ENCODE measurements around the gene LCMT1.
"Not testable (repeated sequence)": the region's sequence is repeated elsewhere in the genome, so short reads cannot be mapped to it uniquely, and the experiment has no call there.

Gene LCMT1

DNA sequence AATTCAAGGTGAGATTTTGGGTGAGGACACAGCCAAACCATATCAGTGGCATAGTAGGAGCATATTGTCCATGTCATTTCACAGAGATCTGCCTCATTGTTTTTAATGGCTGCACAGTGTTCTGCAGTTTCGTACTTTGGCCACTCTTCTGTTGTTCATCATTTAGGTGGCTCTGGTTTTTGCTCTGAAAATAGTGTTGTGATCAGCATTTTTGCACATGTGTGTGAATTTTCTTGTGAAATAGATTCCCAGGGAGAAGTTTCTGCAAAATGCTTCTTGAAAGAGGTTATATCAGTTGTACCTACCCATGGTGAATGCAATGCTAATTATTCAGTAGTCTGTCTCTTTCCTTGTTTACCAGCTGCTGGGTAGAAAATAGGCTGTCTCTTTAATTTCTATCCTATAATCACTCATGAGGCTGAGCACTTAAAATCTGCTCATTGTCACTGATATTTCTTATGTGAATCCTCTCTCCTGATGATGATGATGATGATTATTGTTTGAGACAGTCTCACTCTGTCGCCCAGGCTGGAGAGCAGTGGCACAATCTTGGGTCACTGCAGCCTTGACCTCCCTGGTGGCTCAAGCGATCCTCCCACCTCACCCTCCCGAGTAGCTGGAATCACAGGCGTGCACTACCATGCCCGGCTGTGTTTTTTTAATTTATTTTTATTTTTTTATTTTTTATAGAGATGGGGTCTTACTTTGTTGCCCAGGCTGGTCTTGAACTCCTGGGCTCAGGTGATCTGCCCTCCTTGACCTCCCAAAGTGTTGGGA, 10.5 kb downstream of the LCMT1 start:
- no peaks in the 10 kb centered on the region for H3K9me3 ChIP-seq (ENCODE audit: control insufficient read depth, insufficient read depth, low read depth, low read length)
- no peak overlapping the region for H3K27ac ChIP-seq (ENCODE audit: low read depth, low read length)
- no peak overlapping the region for H3K9ac ChIP-seq (ENCODE audit: low read length)
- no peaks in the 10 kb centered on the region for H3K27me3 ChIP-seq (ENCODE audit: control insufficient read depth, insufficient read depth, low read length)
- peaks cover 6% of the 10 kb centered on the region; the same call in 1 of the 2 replicates for H3K36me3 ChIP-seq (ENCODE audit: control insufficient read depth, insufficient read depth, low read length)
- H3K4me1 ChIP-seq (ENCODE audit: control insufficient read depth, insufficient read depth, low read length), result no peaks in the 10 kb centered on the region
- H3K4me3 ChIP-seq (ENCODE audit: low read depth, low read length), result no peak overlapping the region

DNA sequence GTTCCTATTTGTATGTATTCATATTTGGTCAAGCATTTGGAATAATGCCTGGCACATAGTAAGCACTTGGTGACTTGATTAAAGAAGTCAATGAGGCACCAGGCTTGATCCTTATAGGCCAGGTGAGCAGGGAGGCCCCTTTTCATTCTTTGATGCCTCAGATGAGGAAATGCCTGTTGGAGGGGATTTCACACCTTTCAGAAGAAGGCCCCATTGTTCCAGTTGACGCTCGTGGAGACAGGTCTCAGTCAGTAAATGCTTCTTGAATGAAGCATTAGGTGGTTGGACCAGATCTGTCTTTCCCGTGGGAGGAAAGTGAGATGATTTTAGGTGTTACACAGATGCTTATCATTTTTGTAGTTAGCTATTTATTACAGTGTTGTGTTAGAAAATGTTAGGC, 13.0 kb downstream of the LCMT1 start:
- Histone ChIP-seq H3K4me1 (ENCODE audit: control insufficient read depth, insufficient read depth, low read length) (no peaks in the 10 kb centered on the region), H3K36me3 (ENCODE audit: control insufficient read depth, insufficient read depth, low read length) (peaks cover 23% of the 10 kb centered on the region), H3K27me3 (ENCODE audit: control insufficient read depth, insufficient read depth, low read length) (no peaks in the 10 kb centered on the region), H3K9ac (ENCODE audit: low read length) (no peak overlapping the region), H3K9me3 (ENCODE audit: control insufficient read depth, insufficient read depth, low read depth, low read length) (no peaks in the 10 kb centered on the region), H3K27ac (ENCODE audit: low read depth, low read length) (no peak overlapping the region), H3K4me3 (ENCODE audit: low read depth, low read length) (no peak overlapping the region)

DNA sequence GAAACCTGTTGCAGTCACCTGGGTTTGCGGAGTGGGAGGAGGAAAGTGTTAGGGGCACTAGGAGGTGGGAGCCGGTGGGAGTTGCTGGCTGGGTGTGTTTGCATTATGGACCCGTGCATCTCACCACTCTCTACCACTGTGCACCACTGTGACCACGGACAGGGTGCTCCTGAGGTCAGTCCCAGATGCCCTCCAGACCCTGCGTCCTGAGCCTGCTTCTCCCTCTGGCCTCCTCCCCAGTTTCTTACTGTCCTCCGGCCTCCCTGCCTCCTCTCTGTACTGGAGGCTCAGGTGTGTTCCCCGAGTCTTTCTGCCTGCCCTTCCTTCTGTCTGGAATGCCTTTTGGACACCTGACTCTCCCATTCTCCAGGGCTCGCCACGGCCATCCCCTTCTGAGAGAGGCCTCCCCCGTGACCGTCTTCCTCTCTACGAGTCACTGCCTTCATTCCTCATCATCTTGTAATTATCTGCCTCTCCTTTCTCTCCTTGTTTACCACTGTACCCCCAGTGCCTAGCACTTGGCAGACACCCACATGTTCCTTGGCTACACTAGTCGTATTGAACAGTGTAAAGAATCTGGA, 14.6 kb downstream of the LCMT1 start:
- Histone ChIP-seq H3K36me3 (ENCODE audit: control insufficient read depth, insufficient read depth, low read length) (peaks cover 32% of the 10 kb centered on the region), H3K9ac (ENCODE audit: low read length) (peak overlapping the region; percentile 33)
- not testable (repeated sequence) for H3K4me3 ChIP-seq (ENCODE audit: low read depth, low read length); H3K9me3 ChIP-seq (ENCODE audit: control insufficient read depth, insufficient read depth, low read depth, low read length); H3K27ac ChIP-seq (ENCODE audit: low read depth, low read length); H3K4me1 ChIP-seq (ENCODE audit: control insufficient read depth, insufficient read depth, low read length); H3K27me3 ChIP-seq (ENCODE audit: control insufficient read depth, insufficient read depth, low read length)

DNA sequence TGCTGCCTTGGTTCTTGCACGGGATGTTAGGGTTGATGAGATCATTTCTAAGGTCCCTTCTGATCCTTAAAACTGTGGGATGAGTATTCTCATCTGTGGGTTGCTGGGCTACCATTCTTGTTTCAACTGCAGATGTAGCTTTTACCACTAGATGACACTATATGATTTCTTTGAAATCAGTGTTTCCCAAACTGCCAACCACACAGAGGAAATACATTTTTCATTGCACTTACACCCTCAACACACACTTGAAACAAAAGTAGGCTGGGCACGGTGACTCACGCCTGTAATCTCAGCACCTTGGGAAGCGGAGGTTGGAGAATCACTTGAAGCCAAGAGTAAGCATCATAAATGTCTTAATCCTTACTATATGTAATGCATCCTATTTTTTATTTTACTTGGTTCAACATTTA, 15.3 kb downstream of the LCMT1 start:
- peaks cover 32% of the 10 kb centered on the region for H3K36me3 ChIP-seq (ENCODE audit: control insufficient read depth, insufficient read depth, low read length)
- no peaks in the 10 kb centered on the region for H3K9me3 ChIP-seq (ENCODE audit: control insufficient read depth, insufficient read depth, low read depth, low read length)
- no peak overlapping the region for H3K27ac ChIP-seq (ENCODE audit: low read depth, low read length)
- H3K9ac ChIP-seq (ENCODE audit: low read length), result no peak overlapping the region
- no peaks in the 10 kb centered on the region for H3K27me3 ChIP-seq (ENCODE audit: control insufficient read depth, insufficient read depth, low read length)
- H3K4me3 ChIP-seq (ENCODE audit: low read depth, low read length), result no peak overlapping the region
- H3K4me1 ChIP-seq (ENCODE audit: control insufficient read depth, insufficient read depth, low read length), result no peaks in the 10 kb centered on the region

DNA sequence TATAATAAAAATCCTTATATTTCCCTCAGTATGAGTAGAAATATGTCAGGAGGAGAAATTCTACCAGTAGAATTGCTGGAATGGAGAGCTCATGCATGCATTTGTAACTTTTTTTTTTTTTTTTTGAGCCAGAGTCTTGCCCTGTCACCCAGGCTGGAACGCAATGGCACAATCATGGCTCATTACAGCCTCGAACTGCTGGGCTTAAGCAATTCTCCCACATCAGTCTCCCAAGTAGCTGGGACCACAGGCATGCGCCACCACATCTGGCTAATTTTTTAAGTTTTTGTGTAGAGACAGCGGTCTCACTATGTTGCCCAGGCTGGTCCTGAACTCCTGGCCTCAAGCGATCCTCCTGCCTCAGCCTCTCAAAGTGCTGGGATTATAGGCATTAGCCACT, 21.2 kb downstream of the LCMT1 start:
- not testable (repeated sequence) for H3K4me1 ChIP-seq (ENCODE audit: control insufficient read depth, insufficient read depth, low read length); H3K27me3 ChIP-seq (ENCODE audit: control insufficient read depth, insufficient read depth, low read length); H3K27ac ChIP-seq (ENCODE audit: low read depth, low read length); H3K9me3 ChIP-seq (ENCODE audit: control insufficient read depth, insufficient read depth, low read depth, low read length); H3K9ac ChIP-seq (ENCODE audit: low read length); H3K4me3 ChIP-seq (ENCODE audit: low read depth, low read length)
- peaks cover 64% of the 10 kb centered on the region for H3K36me3 ChIP-seq (ENCODE audit: control insufficient read depth, insufficient read depth, low read length)

DNA sequence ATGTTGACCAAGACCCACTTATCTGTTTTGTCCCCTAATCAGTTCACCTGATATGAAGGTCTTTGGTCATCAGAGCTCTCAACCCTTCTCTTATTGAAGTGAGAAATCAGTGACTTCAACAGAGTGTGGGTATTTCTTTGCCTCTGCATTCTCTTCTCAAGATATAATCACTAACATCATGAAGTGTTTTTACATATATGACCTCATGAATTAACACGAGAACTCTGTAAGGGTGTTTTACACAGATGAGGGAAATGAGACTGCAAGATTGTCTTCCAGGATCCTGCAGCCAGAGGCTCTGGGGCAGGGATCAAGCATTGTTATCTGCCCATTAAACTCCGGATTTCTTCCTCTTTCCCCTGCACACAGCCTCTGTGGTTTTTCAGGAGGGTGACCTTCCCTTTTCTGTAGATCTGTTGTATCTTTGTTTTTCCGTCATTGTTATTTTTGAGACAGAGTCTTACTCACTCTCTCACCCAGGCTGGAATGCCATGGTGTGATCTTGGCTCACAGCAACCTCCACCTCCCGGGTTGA, 22.7 kb downstream of the LCMT1 start:
- Histone ChIP-seq H3K9ac (ENCODE audit: low read length) (no peak overlapping the region), H3K27ac (ENCODE audit: low read depth, low read length) (no peak overlapping the region), H3K27me3 (ENCODE audit: control insufficient read depth, insufficient read depth, low read length) (no peaks in the 10 kb centered on the region), H3K36me3 (ENCODE audit: control insufficient read depth, insufficient read depth, low read length) (peaks cover 65% of the 10 kb centered on the region), H3K9me3 (ENCODE audit: control insufficient read depth, insufficient read depth, low read depth, low read length) (no peaks in the 10 kb centered on the region), H3K4me1 (ENCODE audit: control insufficient read depth, insufficient read depth, low read length) (no peaks in the 10 kb centered on the region), H3K4me3 (ENCODE audit: low read depth, low read length) (no peak overlapping the region)

DNA sequence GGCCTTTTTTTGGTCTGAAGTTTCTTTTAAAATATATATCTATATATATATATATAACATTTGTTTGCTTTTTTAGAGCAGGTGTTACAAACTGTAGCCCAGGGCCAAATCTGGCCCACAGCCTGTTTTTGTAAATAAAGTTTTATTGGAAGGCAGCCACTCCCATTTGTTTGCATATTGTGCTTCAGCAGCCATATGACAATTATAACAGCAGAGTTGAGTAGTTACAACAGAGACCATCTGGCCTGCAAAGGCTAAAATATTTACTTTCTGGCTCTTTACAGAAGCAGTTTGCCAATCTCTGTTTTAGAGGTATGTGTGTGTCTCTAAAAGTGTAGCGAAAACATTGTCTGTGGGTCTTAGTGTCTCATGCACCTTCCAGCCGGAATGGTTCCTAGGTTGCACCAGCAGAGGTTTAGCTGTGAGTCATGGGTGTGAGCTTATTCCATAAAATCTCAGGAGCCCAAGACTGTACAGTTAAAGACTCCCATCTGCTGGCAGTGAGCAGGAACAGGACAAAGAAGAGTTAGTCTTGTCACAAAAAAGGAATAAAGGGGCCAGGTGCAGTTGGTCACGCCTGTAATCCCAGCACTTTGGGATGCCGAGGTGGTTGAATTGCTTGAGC, 23.8 kb downstream of the LCMT1 start:
- Histone ChIP-seq H3K4me3 (ENCODE audit: low read depth, low read length) (no peak overlapping the region), H3K4me1 (ENCODE audit: control insufficient read depth, insufficient read depth, low read length) (no peaks in the 10 kb centered on the region), H3K9me3 (ENCODE audit: control insufficient read depth, insufficient read depth, low read depth, low read length) (no peaks in the 10 kb centered on the region), H3K27me3 (ENCODE audit: control insufficient read depth, insufficient read depth, low read length) (no peaks in the 10 kb centered on the region), H3K36me3 (ENCODE audit: control insufficient read depth, insufficient read depth, low read length) (peaks cover 70% of the 10 kb centered on the region), H3K9ac (ENCODE audit: low read length) (no peak overlapping the region), H3K27ac (ENCODE audit: low read depth, low read length) (no peak overlapping the region)

DNA sequence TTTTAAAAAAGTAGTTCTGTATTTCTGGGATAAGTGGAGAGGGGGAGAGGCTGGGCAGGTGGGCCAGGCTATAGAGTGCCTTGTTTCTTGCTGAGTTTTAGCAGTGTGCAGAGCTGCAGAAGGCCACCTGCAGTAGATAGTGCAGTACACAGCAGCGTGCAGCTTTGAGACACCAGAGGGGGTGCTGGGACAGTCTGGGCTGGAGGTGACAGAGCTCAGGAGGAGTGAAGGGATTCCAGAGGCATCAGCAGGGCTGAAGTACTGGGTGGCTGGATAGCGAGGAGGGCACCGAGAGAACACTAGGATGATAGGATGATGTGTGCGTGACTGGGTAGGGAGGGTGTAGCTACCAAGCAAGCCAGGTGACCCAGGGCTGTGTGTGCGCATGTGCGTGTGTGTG, 26.6 kb downstream of the LCMT1 start:
- Histone ChIP-seq H3K4me1 (ENCODE audit: control insufficient read depth, insufficient read depth, low read length) (no peaks in the 10 kb centered on the region), H3K27me3 (ENCODE audit: control insufficient read depth, insufficient read depth, low read length) (no peaks in the 10 kb centered on the region), H3K36me3 (ENCODE audit: control insufficient read depth, insufficient read depth, low read length) (peaks cover 80% of the 10 kb centered on the region), H3K9me3 (ENCODE audit: control insufficient read depth, insufficient read depth, low read depth, low read length) (no peaks in the 10 kb centered on the region), H3K9ac (ENCODE audit: low read length) (no peak overlapping the region), H3K27ac (ENCODE audit: low read depth, low read length) (no peak overlapping the region), H3K4me3 (ENCODE audit: low read depth, low read length) (no peak overlapping the region)

DNA sequence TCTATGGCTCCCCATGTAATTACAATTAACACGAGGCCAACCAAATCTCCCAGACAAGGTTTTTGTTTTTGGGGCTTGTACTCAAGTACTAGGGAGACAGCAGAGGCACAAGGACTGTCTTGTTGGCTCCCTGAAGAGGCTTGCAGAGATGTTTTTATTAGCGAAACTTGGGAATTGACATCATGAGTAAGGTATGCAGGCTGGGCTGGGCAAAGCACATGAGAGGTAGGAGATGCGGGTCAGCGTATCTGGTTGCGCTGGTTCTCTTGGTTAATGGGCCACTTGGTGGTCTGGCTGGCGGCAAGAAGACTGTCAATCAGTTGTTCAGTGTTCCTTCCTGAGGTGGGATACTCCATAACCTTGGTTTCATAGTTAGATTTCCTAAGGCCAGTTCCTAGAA, 28.9 kb downstream of the LCMT1 start:
- H3K27me3 ChIP-seq (ENCODE audit: control insufficient read depth, insufficient read depth, low read length), result no peaks in the 10 kb centered on the region
- no peak overlapping the region for H3K27ac ChIP-seq (ENCODE audit: low read depth, low read length)

DNA sequence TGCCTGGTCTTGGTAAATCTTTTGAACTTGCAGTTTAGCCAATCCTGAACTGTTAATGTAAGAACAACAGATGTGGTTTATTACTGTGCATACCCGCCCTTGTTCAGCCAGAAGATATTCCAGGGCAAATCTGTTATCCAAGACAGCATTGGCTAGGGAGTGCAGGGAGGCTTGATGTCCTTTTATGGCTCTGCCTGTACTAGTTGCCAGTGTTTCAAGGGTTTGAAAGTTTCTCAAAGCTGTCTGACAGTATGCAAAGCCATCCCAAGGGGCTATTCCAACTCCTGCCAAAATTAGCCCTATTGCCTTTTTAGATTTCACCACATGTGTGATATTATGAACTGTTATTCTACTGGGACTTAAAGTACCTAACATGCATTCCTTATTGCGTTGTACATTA, 30.1 kb downstream of the LCMT1 start:
- no peak overlapping the region for H3K27ac ChIP-seq (ENCODE audit: low read depth, low read length)
- no peak overlapping the region for H3K9ac ChIP-seq (ENCODE audit: low read length)
- no peaks in the 10 kb centered on the region for H3K9me3 ChIP-seq (ENCODE audit: control insufficient read depth, insufficient read depth, low read depth, low read length)
- H3K4me1 ChIP-seq (ENCODE audit: control insufficient read depth, insufficient read depth, low read length), result no peaks in the 10 kb centered on the region
- H3K4me3 ChIP-seq (ENCODE audit: low read depth, low read length), result no peak overlapping the region
- H3K36me3 ChIP-seq (ENCODE audit: control insufficient read depth, insufficient read depth, low read length), result peaks cover 82% of the 10 kb centered on the region
- H3K27me3 ChIP-seq (ENCODE audit: control insufficient read depth, insufficient read depth, low read length), result no peaks in the 10 kb centered on the region

More for the DNA sequence above, 28.9 kb downstream of the LCMT1 start:
- H3K4me3 ChIP-seq (ENCODE audit: low read depth, low read length), result no peak overlapping the region
- no peaks in the 10 kb centered on the region for H3K4me1 ChIP-seq (ENCODE audit: control insufficient read depth, insufficient read depth, low read length)
- H3K36me3 ChIP-seq (ENCODE audit: control insufficient read depth, insufficient read depth, low read length), result peaks cover 79% of the 10 kb centered on the region
- no peaks in the 10 kb centered on the region for H3K9me3 ChIP-seq (ENCODE audit: control insufficient read depth, insufficient read depth, low read depth, low read length)
- no peak overlapping the region for H3K9ac ChIP-seq (ENCODE audit: low read length)

DNA sequence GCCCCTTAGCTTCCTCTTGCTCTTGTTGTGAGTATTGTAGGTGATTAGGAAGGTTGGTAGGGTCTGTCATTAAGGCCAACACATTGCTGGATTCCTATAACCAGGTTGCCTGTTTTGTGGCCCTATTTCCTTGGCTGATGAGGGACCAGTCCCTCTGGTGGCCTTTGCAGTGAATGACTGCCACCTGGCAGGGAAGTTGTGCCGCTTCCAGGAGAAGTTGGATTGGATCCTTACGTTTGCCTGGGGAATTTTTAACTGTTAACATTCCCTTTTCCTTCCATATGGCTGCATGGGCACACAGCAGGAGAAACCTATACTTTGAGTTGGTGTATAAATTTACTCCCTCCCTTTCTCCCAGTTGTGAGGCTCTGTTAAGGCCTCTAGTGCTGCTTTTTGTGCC, 32.4 kb downstream of the LCMT1 start:
- no peak overlapping the region for H3K9ac ChIP-seq (ENCODE audit: low read length)

More for the DNA sequence above, 32.4 kb downstream of the LCMT1 start:
- no peak overlapping the region for H3K27ac ChIP-seq (ENCODE audit: low read depth, low read length)
- no peak overlapping the region for H3K4me3 ChIP-seq (ENCODE audit: low read depth, low read length)
- H3K36me3 ChIP-seq (ENCODE audit: control insufficient read depth, insufficient read depth, low read length), result peaks cover 67% of the 10 kb centered on the region
- H3K4me1 ChIP-seq (ENCODE audit: control insufficient read depth, insufficient read depth, low read length), result peaks cover 14% of the 10 kb centered on the region; the same call in 1 of the 2 replicates
- H3K9me3 ChIP-seq (ENCODE audit: control insufficient read depth, insufficient read depth, low read depth, low read length), result no peaks in the 10 kb centered on the region
- no peaks in the 10 kb centered on the region for H3K27me3 ChIP-seq (ENCODE audit: control insufficient read depth, insufficient read depth, low read length)

Data from HUES6 (cell line).